ENCODE results near the gene UGT8.
"Not testable (repeated sequence)": the region's sequence is repeated elsewhere in the genome, so short reads cannot be mapped to it uniquely, and the experiment has no call there.

UGT8 gene

GRCh38 chr4:114606245-114606644 lies 7.6 kb downstream of the UGT8 start:
- no peak for DNase-seq (ENCODE audit: low read depth)

GRCh38 chr4:114607056-114607455 lies 8.4 kb downstream of the UGT8 start:
- DNase-seq (ENCODE audit: low read depth): no peak

- no peak for DNase-seq (ENCODE audit: low read depth)
Observed at GRCh38 chr4:114613560-114613959, 15.0 kb downstream of the UGT8 start.

- DNase-seq (ENCODE audit: low read depth): no peak
Observed at GRCh38 chr4:114615435-114615834, 16.8 kb downstream of the UGT8 start.

- DNase-seq (ENCODE audit: low read depth): not testable (repeated sequence)
Observed at GRCh38 chr4:114616036-114616435, 17.4 kb downstream of the UGT8 start.

GRCh38 chr4:114626196-114626595 lies 27.6 kb downstream of the UGT8 start:
- no peak for DNase-seq (ENCODE audit: low read depth)

GRCh38 chr4:114636192-114636935 lies 37.8 kb downstream of the UGT8 start:
- no peak for DNase-seq (ENCODE audit: low read depth)

GRCh38 chr4:114642173-114642780 lies 43.7 kb downstream of the UGT8 start:
- no peak for DNase-seq (ENCODE audit: low read depth)

- no peak for DNase-seq (ENCODE audit: low read depth)
Observed at GRCh38 chr4:114649908-114650307, 51.3 kb downstream of the UGT8 start.

- DNase-seq (ENCODE audit: low read depth): no peak
Observed at GRCh38 chr4:114653675-114654074, 55.1 kb downstream of the UGT8 start.

- DNase-seq (ENCODE audit: low read depth): no peak
Observed at GRCh38 chr4:114654592-114654991, 56.0 kb downstream of the UGT8 start.

- no peak for DNase-seq (ENCODE audit: low read depth)
Observed at GRCh38 chr4:114658179-114658578, 59.6 kb downstream of the UGT8 start.

- no peak for DNase-seq (ENCODE audit: low read depth)
Observed at GRCh38 chr4:114658776-114659175, 60.2 kb downstream of the UGT8 start.

GRCh38 chr4:114659386-114660008 lies 60.9 kb downstream of the UGT8 start:
- DNase-seq (ENCODE audit: low read depth): no peak

- no peak for DNase-seq (ENCODE audit: low read depth)
Observed at GRCh38 chr4:114663083-114663482, 64.5 kb downstream of the UGT8 start.

GRCh38 chr4:114668577-114668976 lies 70.0 kb downstream of the UGT8 start:
- DNase-seq (ENCODE audit: low read depth): no peak

- DNase-seq (ENCODE audit: low read depth): not testable (repeated sequence)
Observed at GRCh38 chr4:114670733-114671132, 72.1 kb downstream of the UGT8 start.

GRCh38 chr4:114673306-114673705 lies 74.7 kb downstream of the UGT8 start:
- no peak for DNase-seq (ENCODE audit: low read depth)

GRCh38 chr4:114674080-114674479 lies 75.5 kb downstream of the UGT8 start:
- DNase-seq (ENCODE audit: low read depth): no peak

GRCh38 chr4:114677346-114677979 lies 78.9 kb downstream of the UGT8 start:
- no peak for DNase-seq (ENCODE audit: low read depth)

GRCh38 chr4:114684462-114684861 lies 85.9 kb downstream of the UGT8 start:
- no peak for DNase-seq (ENCODE audit: low read depth)

- DNase-seq (ENCODE audit: low read depth): no peak
Observed at GRCh38 chr4:114688059-114688458, 89.5 kb downstream of the UGT8 start.

GRCh38 chr4:114690571-114690970 lies 92.0 kb downstream of the UGT8 start:
- no peak for DNase-seq (ENCODE audit: low read depth)

All from GM04503 (cell line).